HCT116 (cell line): Measurements from ENCODE around the gene DOCK1. TPM values are rescaled to one million over a fixed set of nuclear protein-coding genes. Genes with fewer than 3 reads are reported as not detected.

Source experiments
- ATAC-seq: fragments of 200-7000 bp; cut with Tn5 transposase; 2 replicates; pipeline ENCODE4 v1.9.1; 2020; ENCODE audit warnings: mild to moderate bottlenecking, moderate library complexity
- BruUV-seq: library from RNA; stranded (reverse); fragments of 400-500 nt; replicated peaks from 2 replicates; lab custom pipeline; 2021; lab: Mats Ljungman, UMichigan
- CTCF ChIA-PET: fragments of 300-600 bp; sonication (Branson Sonifier 250); formaldehyde crosslinking; loops from one replicate; lab custom pipeline; 2021; ENCODE audit warnings: antibody characterized with exemption; lab: Charles Lee
- POLR2A ChIA-PET: fragments of 300-600, 350-600 bp; sonication (Branson Sonifier 250); formaldehyde crosslinking; loops from one replicate; lab custom pipeline; 2021; ENCODE audit warnings: antibody characterized with exemption; lab: Charles Lee
- RAD21 ChIA-PET, 2 experiments: fragments of 300-600 bp; sonication (Branson Sonifier 250); formaldehyde crosslinking; loops; one replicate each; lab custom pipeline; 2023; ENCODE audit warnings: low total read pairs in 2 of 2; ENCODE audit not compliant: uncharacterized antibody in 2 of 2, unreplicated experiment in 2 of 2, low non-redundant PET in 1 of 2; lab: Charles Lee
- DNase-seq: peaks from one replicate; pipeline ENCODE4 v3.0.0-alpha.2; 2010; ENCODE audit warnings: low read depth, low spot score
- H2AFZ ChIP-seq: fragments of 200-600 bp; shearing (Covaris generic), sonication (generic); 2 replicates; pipeline ENCODE4 v1.6.1; 2017; ENCODE audit warnings: low read depth, mixed run types, mixed read lengths, antibody characterized with exemption, low read length; ENCODE audit not compliant: poor library complexity, severe bottlenecking
- H3K27ac ChIP-seq: 2 replicates; pipeline ENCODE4 v1.5.1; 2012; ENCODE audit warnings: low read depth, low read length
- H3K27me3 ChIP-seq: fragments of 200-600 bp; sonication (generic); 2 replicates; pipeline ENCODE4 v1.6.1; 2016; ENCODE audit warnings: mixed run types, low read length, mixed read lengths; ENCODE audit not compliant: insufficient read depth
- H3K36me3 ChIP-seq, 2 experiments: fragments of 200-500 bp in 1 of 2; fragments of 200-600 bp in 1 of 2; sonication (Bioruptor generic) in 1 of 2; sonication (generic) in 1 of 2; 2 replicates each; pipeline versions ENCODE4 v1.5.1 to v1.6.1; 2014 to 2016; ENCODE audit warnings: low read length in 2 of 2, inconsistent platforms in 1 of 2, mixed read lengths in 1 of 2, mixed run types in 1 of 2; ENCODE audit not compliant: insufficient read depth in 2 of 2, control insufficient read depth in 1 of 2
- H3K4me1 ChIP-seq, 2 experiments: fragments of 200-600 bp in 1 of 2; sonication (generic) in 1 of 2; 2 replicates each; pipeline versions ENCODE4 v1.5.1 to v1.6.1; 2012 to 2017; ENCODE audit warnings: low read length in 2 of 2, inconsistent platforms in 1 of 2, mild to moderate bottlenecking in 1 of 2, mixed read lengths in 1 of 2, mixed run types in 1 of 2, moderate library complexity in 1 of 2; ENCODE audit not compliant: insufficient read depth in 2 of 2, control insufficient read depth in 1 of 2
- H3K4me2 ChIP-seq: fragments of 200-600 bp; sonication (generic); 2 replicates; pipeline ENCODE4 v1.6.1; 2017; ENCODE audit warnings: mixed run types, low read length, mixed read lengths
- H3K4me3 ChIP-seq, 2 experiments: fragments of 200-600 bp in 1 of 2; sonication (generic) in 1 of 2; replicated peaks in 1 of 2; 2 replicates each; pipeline ENCODE4 v1.5.1; 2011 to 2016; ENCODE audit warnings: low read length in 2 of 2, control low read depth in 1 of 2, low read depth in 1 of 2, mild to moderate bottlenecking in 1 of 2, mixed read lengths in 1 of 2, mixed run types in 1 of 2
- H3K79me2 ChIP-seq: fragments of 200-600 bp; sonication (generic); 2 replicates; pipeline ENCODE4 v1.6.1; 2017; ENCODE audit warnings: mild to moderate bottlenecking, mixed run types, low read length, moderate library complexity, mixed read lengths; ENCODE audit not compliant: insufficient read depth
- H3K9ac ChIP-seq: fragments of 200-600 bp; sonication (generic); 2 replicates; pipeline ENCODE4 v1.6.1; 2016; ENCODE audit warnings: low read length, mixed read lengths
- H3K9me2 ChIP-seq: fragments of 200-600 bp; sonication (generic), shearing (Covaris generic); 2 replicates; pipeline ENCODE4 v1.6.1; 2017; ENCODE audit warnings: mixed run types, mild to moderate bottlenecking, moderate library complexity; ENCODE audit not compliant: insufficient read depth
- H3K9me3 ChIP-seq, 2 experiments: fragments of 200-500 bp in 1 of 2; fragments of 200-600 bp in 1 of 2; sonication (Bioruptor generic) in 1 of 2; sonication (generic) in 1 of 2; 2 replicates each; pipeline ENCODE4 v1.6.1; 2014 to 2017; ENCODE audit warnings: low read length in 2 of 2, mixed read lengths in 2 of 2, inconsistent platforms in 1 of 2, low read depth in 1 of 2, mild to moderate bottlenecking in 1 of 2, mixed run types in 1 of 2, moderate library complexity in 1 of 2; ENCODE audit not compliant: control insufficient read depth in 1 of 2, insufficient read depth in 1 of 2
- H4K20me1 ChIP-seq: fragments of 200-600 bp; sonication (generic), shearing (Covaris generic); 2 replicates; pipeline ENCODE4 v1.6.1; 2017; ENCODE audit warnings: mixed run types, mild to moderate bottlenecking, moderate library complexity; ENCODE audit not compliant: insufficient read depth
- CBX3 ChIP-seq: IDR thresholded peaks from 2 replicates; pipeline ENCODE4 v1.6.1; 2012; ENCODE audit warnings: low read depth
- CEBPB ChIP-seq: IDR thresholded peaks from 2 replicates; pipeline ENCODE4 v1.6.1; 2012; ENCODE audit warnings: low read depth
- CTCF ChIP-seq, 3 experiments: fragments of 200-600 bp in 1 of 3; sonication (generic) in 1 of 3; IDR thresholded peaks in 2 of 3; conservative IDR thresholded peaks in 1 of 3; 2 replicates each; pipeline ENCODE4 v1.5.1; 2012 to 2017; ENCODE audit warnings: low read depth in 2 of 3, low read length in 2 of 3, antibody characterized with exemption in 1 of 3, borderline replicate concordance in 1 of 3, control low read depth in 1 of 3, mild to moderate bottlenecking in 1 of 3, mixed read lengths in 1 of 3, mixed run types in 1 of 3, moderate library complexity in 1 of 3; ENCODE audit not compliant: insufficient read depth in 1 of 3
- EGR1 ChIP-seq: IDR thresholded peaks from 2 replicates; pipeline ENCODE4 v1.6.1; 2012; ENCODE audit warnings: low read depth
- FOSL1 ChIP-seq: IDR thresholded peaks from 2 replicates; pipeline ENCODE4 v1.6.1; 2012; ENCODE audit warnings: low read depth
- JUND ChIP-seq: IDR thresholded peaks from 2 replicates; pipeline ENCODE4 v1.6.1; 2012
- POLR2A ChIP-seq: IDR thresholded peaks from 2 replicates; pipeline ENCODE4 v1.7.0; 2011; ENCODE audit warnings: borderline replicate concordance; ENCODE audit not compliant: insufficient read depth, insufficient read length; ENCODE audit errors: extremely low read depth
- RAD21 ChIP-seq: IDR thresholded peaks from 2 replicates; pipeline ENCODE4 v1.6.1; 2012; ENCODE audit warnings: low read depth, mild to moderate bottlenecking
- SIN3A ChIP-seq: IDR thresholded peaks from 2 replicates; pipeline ENCODE4 v1.6.1; 2012; ENCODE audit warnings: low read depth
- SP1 ChIP-seq: IDR thresholded peaks from 2 replicates; pipeline ENCODE4 v1.6.1; 2012; ENCODE audit warnings: low read depth
- SRF ChIP-seq: IDR thresholded peaks from 2 replicates; pipeline ENCODE4 v1.6.1; 2012; ENCODE audit warnings: low read depth
- TCF7L2 ChIP-seq: IDR thresholded peaks from 2 replicates; pipeline ENCODE4 v1.7.0; 2011; ENCODE audit warnings: borderline replicate concordance, inconsistent platforms; ENCODE audit not compliant: insufficient read depth, insufficient read length; ENCODE audit errors: extremely low read depth
- YY1 ChIP-seq: IDR thresholded peaks from 2 replicates; pipeline ENCODE4 v1.6.1; 2011; ENCODE audit warnings: low read length, low read depth, moderate library complexity, mild to moderate bottlenecking; ENCODE audit not compliant: insufficient replicate concordance; ENCODE audit errors: extremely low read depth
- ZNF274 ChIP-seq: fragments of 200-500 bp; sonication (Bioruptor generic); IDR thresholded peaks from 2 replicates; pipeline ENCODE4 v1.6.1; 2014; ENCODE audit warnings: mild to moderate bottlenecking, low read depth, low read length, inconsistent platforms
- intact Hi-C: fragments of 100-400 bp; cut with micrococcal nuclease; formaldehyde crosslinking; loops from 2 replicates; pipeline ENCODE4 v1.10.0; 2022
- total RNA-seq: library from RNA; stranded (reverse); gene quantifications from one replicate; pipeline ENCODE4 v1.2.1, GENCODE V29; 2021; ENCODE audit not compliant: unreplicated experiment
- TF ChIP-seq, protein P1 (sequence below): IDR thresholded peaks from 2 replicates; pipeline ENCODE4 v1.6.1; 2011; ENCODE audit warnings: mild to moderate bottlenecking, low read length, moderate library complexity; ENCODE audit not compliant: insufficient replicate concordance; ENCODE audit errors: extremely low read depth

DOCK1 gene
- total RNA-seq, 1 experiment from 2014 or later: 46.5 TPM

- H3K27ac ChIP-seq: no peak overlapping the region
- no peak overlapping the region for H2AFZ ChIP-seq
- intact Hi-C loops: no loop called here
- H3K36me3 ChIP-seq: peaks cover 16 to 22% of the 10 kb centered on the region in 2 experiments; a peak in 3 of 4 replicates
- BruUV-seq: no TSS peak
- no peaks in the 10 kb centered on the region for H3K27me3 ChIP-seq
- no peak for ATAC-seq
- no peaks in the 10 kb centered on the region for H3K9me3 ChIP-seq
- no peaks in the 10 kb centered on the region for H3K9me2 ChIP-seq
- RAD21 ChIA-PET: no interaction called here
- no peaks in the 10 kb centered on the region for H3K79me2 ChIP-seq
- no peak overlapping the region for H3K4me3 ChIP-seq
- CTCF ChIA-PET: no interaction called here
- no peaks in the 10 kb centered on the region for H3K4me1 ChIP-seq
- H3K4me2 ChIP-seq: no peak overlapping the region
- no peak overlapping the region for H3K9ac ChIP-seq
- TF ChIP-seq POLR2A (no peak), SRF (no peak), RAD21 (no peak), ZNF274 (no peak), FOSL1 (no peak), SP1 (no peak), TCF7L2 (no peak), CBX3 (no peak), CEBPB (no peak), JUND (no peak), CTCF (IDR thresholded peaks at IDR 0.05 in 2 of 3, conservative IDR thresholded peaks at IDR 0.05 in 1 of 3; ENCODE audit: borderline replicate concordance in 1 of 3, insufficient read depth in 1 of 3, low read depth in 2 of 3, low read length in 2 of 3) (no peak), SIN3A (no peak), EGR1 (no peak), YY1 (no peak)
- TF ChIP-seq, protein P1, sequence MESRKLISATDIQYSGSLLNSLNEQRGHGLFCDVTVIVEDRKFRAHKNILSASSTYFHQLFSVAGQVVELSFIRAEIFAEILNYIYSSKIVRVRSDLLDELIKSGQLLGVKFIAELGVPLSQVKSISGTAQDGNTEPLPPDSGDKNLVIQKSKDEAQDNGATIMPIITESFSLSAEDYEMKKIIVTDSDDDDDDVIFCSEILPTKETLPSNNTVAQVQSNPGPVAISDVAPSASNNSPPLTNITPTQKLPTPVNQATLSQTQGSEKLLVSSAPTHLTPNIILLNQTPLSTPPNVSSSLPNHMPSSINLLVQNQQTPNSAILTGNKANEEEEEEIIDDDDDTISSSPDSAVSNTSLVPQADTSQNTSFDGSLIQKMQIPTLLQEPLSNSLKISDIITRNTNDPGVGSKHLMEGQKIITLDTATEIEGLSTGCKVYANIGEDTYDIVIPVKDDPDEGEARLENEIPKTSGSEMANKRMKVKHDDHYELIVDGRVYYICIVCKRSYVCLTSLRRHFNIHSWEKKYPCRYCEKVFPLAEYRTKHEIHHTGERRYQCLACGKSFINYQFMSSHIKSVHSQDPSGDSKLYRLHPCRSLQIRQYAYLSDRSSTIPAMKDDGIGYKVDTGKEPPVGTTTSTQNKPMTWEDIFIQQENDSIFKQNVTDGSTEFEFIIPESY: no peak
- TF ChIP-seq, all 23 proteins: peak for 0
- POLR2A ChIA-PET: no interaction called here
- no peak for DNase-seq
- no peaks in the 10 kb centered on the region for H4K20me1 ChIP-seq
Measured at GRCh38 chr10:127029061-127029460, 123.8 kb downstream of the DOCK1 start.
